Measurements from ENCODE around the gene BPIFB4. TPM values are rescaled to one million over a fixed set of nuclear protein-coding genes. Genes with fewer than 3 reads are reported as not detected.

BPIFB4 gene
- total RNA-seq, 1 experiment from 2014 or later: not detected

DNA sequence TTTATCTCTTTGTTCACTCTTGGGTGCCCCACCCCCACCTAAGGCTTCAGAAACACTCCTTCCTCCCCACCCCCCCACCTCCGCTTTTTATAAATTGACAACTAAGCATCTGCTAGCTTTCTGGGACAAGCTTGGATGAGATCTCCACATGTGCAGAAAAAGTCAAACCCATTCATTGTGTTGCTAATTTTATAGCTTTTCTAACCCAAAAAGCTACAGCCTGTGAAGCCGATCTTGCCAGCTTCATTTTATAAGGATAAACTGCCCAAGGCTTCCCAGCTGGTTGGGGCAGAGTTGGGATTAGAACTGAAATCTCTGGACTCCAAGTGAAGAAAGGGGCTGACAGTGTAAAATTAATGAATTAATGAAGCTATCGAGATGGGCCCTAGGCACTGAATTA is 24.1 kb downstream of the BPIFB4 start:
- Histone ChIP-seq H3K36me3 (ENCODE audit: control insufficient read depth, insufficient read depth, low read length) (no peaks in the 10 kb centered on the region), H3K27ac (ENCODE audit: low read length) (no peak overlapping the region), H3K4me1 (ENCODE audit: control insufficient read depth, insufficient read depth, low read length) (no peaks in the 10 kb centered on the region), H3K4me3 (ENCODE audit: low read depth in 2 of 2, low read length in 2 of 2) (no peak overlapping the region), H3K9me3 (ENCODE audit: control insufficient read depth, insufficient read depth, low read depth, low read length) (no peaks in the 10 kb centered on the region), H3K27me3 (ENCODE audit: control insufficient read depth, insufficient read depth, low read length) (peaks cover 3% of the 10 kb centered on the region)
- BruUV-seq (replicated peaks): no TSS peak
- DNase-seq (ENCODE audit: low read depth, low spot score) (no peak), ATAC-seq (no peak)
- ChIA-PET POLR2A (no interaction called here), CTCF (no interaction called here)
- in situ Hi-C loops (cut with HindIII; ENCODE audit: low pct_unique_long_range_greater_than_20kb, low sequenced_read_pairs) (no loop called here), intact Hi-C loops (cut with micrococcal nuclease; ENCODE audit: unreplicated experiment) (no loop called here)
- TF ChIP-seq TCF7L2 (IDR thresholded peaks at IDR 0.05; ENCODE audit: low read depth, low read length): no peak
- no peak for TF ChIP-seq REST (IDR thresholded peaks at IDR 0.05; ENCODE audit: insufficient read depth in 1 of 2, low read depth in 2 of 2, low read length in 1 of 2)
- TF ChIP-seq, protein P1, sequence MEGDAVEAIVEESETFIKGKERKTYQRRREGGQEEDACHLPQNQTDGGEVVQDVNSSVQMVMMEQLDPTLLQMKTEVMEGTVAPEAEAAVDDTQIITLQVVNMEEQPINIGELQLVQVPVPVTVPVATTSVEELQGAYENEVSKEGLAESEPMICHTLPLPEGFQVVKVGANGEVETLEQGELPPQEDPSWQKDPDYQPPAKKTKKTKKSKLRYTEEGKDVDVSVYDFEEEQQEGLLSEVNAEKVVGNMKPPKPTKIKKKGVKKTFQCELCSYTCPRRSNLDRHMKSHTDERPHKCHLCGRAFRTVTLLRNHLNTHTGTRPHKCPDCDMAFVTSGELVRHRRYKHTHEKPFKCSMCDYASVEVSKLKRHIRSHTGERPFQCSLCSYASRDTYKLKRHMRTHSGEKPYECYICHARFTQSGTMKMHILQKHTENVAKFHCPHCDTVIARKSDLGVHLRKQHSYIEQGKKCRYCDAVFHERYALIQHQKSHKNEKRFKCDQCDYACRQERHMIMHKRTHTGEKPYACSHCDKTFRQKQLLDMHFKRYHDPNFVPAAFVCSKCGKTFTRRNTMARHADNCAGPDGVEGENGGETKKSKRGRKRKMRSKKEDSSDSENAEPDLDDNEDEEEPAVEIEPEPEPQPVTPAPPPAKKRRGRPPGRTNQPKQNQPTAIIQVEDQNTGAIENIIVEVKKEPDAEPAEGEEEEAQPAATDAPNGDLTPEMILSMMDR (IDR thresholded peaks at IDR 0.05): no peak
- TF ChIP-seq SIN3A (IDR thresholded peaks at IDR 0.05; ENCODE audit: borderline replicate concordance, insufficient read depth, low read depth, low read length): no peak
- no peak for TF ChIP-seq POLR2AphosphoS5 (IDR thresholded peaks at IDR 0.05; ENCODE audit: low read depth, low read length)

DNA sequence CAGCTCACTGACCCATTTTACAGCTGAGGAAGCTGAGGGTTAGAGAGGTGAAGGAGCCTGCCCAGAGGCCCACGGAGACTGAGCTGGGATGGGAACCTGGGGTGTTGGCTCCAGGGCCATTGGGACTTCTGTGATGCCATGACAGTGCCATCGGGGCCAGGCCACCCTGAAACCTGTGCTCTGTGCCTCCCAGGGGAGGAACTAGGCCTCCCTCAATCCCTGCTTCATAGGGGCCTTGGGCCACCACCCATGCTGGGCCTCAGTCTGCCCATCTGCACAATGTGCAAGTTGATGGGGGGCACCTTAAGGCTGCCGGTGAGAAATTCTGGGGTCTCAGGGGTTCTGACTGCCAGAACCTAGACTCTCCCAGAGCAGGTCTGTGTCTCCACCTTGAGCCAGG is 24.9 kb downstream of the BPIFB4 start:
- in situ Hi-C loops (cut with HindIII; ENCODE audit: low pct_unique_long_range_greater_than_20kb, low sequenced_read_pairs): no loop called here
- no TSS peak for BruUV-seq (replicated peaks)
- Histone ChIP-seq H3K27ac (ENCODE audit: low read length) (no peak overlapping the region), H3K4me3 (ENCODE audit: low read depth in 2 of 2, low read length in 2 of 2) (no peak overlapping the region), H3K36me3 (ENCODE audit: control insufficient read depth, insufficient read depth, low read length) (no peaks in the 10 kb centered on the region), H3K9me3 (ENCODE audit: control insufficient read depth, insufficient read depth, low read depth, low read length) (no peaks in the 10 kb centered on the region), H3K27me3 (ENCODE audit: control insufficient read depth, insufficient read depth, low read length) (peaks cover 3% of the 10 kb centered on the region), H3K4me1 (ENCODE audit: control insufficient read depth, insufficient read depth, low read length) (no peaks in the 10 kb centered on the region)
- no peak for TF ChIP-seq POLR2AphosphoS5 (IDR thresholded peaks at IDR 0.05; ENCODE audit: low read depth, low read length)
- TF ChIP-seq, protein P1 (IDR thresholded peaks at IDR 0.05): no peak
- no peak for TF ChIP-seq SIN3A (IDR thresholded peaks at IDR 0.05; ENCODE audit: borderline replicate concordance, insufficient read depth, low read depth, low read length)
- no peak for TF ChIP-seq REST (IDR thresholded peaks at IDR 0.05; ENCODE audit: insufficient read depth in 1 of 2, low read depth in 2 of 2, low read length in 1 of 2)
- TF ChIP-seq TCF7L2 (IDR thresholded peaks at IDR 0.05; ENCODE audit: low read depth, low read length): no peak
- ATAC-seq (no peak), DNase-seq (ENCODE audit: low read depth, low spot score) (no peak)
- intact Hi-C loops (cut with micrococcal nuclease; ENCODE audit: unreplicated experiment): no loop called here
- CTCF ChIA-PET: no interaction called here
- POLR2A ChIA-PET: no interaction called here
